Epidermal melanocyte (primary cell): ENCODE measurements around the gene MCHR2.

Experiments used
- DNase-seq: peaks from one replicate; pipeline ENCODE4 v3.0.0; 2011; ENCODE audit warnings: low spot score; ENCODE audit not compliant: insufficient read length

Gene MCHR2

DNA sequence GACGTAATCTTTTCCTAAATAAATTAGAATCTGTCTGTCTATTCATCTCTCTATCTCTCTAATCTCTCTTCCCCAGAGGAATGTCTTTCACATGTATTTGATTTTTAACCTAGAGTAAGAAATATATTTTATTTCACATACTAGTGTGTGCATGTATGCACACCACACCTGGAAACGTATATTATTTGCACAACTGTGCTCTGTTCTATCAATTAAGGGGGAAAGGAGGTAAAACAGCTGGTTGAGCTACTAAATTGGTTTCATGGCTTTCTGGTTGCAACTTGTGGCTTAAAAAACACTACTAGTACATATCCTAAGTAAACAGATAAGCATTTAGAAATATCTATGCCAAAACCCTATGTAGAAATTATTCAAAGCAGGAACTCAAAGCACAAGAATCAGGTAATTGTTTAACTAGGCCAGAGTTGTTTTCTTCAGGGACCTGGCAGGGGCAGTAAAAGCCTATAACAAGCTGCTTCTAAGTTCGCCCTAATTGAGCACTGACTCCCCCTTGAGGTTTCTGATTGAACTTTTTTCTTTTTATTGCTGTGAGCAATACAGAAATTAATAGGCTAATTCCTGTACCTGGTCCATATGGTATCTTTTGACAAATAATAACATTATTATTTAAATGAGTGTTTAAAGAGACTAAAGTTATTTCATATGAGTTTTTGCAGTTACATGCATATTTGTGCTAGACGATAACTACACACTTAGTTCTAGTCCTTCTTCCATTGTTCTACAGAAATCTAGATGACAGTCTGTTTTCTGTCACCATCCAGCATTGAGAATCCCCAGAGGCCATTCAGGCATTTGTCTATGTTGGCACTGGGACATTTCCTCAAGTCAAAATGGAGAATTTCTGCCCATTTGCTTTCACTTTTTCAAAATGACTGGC, 88.6 kb downstream of the MCHR2 start:
- peak; percentile 29 for DNase-seq

DNA sequence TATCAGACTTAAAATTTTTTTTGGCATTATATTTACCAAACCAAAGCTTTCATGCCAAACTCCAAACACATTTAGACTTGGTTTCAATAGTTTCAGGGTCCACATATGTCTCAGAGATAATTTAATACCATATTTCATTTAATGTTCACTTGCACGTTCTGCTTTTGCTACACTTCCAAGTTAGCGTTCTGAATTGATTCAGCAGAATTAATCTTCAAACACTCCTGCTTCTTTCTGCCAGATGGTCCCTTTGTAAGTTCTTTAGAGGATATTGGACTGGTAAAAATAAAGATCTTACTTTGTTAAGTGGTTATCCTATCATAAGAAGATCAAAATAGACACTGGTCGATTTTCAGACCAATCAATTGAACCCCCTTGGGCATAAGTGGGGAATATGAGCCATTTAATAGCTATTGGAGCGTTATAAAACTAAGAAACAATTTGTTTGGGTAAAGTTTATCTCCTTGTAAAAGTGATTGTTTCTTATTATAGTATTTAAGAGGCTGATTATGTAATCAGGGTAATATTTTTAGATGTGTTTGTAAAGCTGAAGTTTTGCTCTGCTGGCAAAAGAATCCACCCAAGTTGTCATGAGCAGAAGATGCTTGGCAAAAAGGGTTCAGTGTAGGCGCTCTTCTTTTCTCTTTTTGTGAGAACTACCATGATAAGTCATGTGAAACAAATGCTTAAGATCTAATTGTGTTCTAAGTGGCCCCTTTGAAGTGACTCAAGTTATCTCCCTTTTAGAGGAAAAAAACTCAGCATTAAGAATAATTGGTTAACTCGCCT, 92.2 kb downstream of the MCHR2 start:
- no peak for DNase-seq

GRCh38 chr6:99894815-99895214, 99.2 kb downstream of the MCHR2 start:
- no peak for DNase-seq

- no peak for DNase-seq
These were observed 107.0 kb downstream of the MCHR2 start for GRCh38 chr6:99887066-99887465.

DNA sequence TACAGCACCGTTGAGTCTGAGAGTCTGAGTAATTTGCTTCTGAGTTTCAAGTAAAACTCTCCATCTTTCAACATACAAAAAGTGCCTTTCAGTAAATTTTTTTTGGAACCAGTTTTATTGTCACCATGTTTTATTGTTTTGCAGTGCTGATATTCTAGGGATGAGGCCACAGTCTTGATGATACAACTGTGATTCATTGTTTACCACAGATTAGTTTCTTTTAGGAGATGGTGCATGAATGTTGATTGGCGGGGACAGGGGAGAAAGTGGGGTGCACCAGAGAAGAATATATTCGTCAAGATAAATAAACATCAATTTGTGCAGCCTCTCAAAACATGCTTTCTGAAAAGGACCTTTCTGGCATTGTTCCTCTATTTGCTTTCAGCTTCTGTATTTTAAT, 109.0 kb downstream of the MCHR2 start:
- no peak for DNase-seq

GRCh38 chr6:99882128-99882702, 111.8 kb downstream of the MCHR2 start:
- DNase-seq, result no peak

DNA sequence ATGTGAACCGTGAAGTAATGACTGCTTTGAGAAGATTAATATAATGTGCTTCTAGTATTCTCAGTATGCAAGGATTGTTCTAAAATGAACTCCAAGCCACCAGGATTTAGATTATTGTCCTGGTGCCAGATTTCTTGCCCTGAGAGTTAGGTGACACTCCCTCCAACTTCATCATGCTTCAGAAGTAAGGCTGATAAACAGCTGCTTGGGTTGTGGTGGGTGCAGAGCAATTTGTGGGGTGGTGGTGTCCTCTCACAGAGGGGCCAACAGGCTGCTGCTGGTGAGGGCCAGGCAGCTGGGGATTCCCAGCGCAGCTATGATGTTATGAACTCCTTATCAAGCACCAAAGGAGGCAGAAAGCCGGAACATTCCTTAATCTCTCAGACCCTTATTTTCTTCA, 114.6 kb downstream of the MCHR2 start:
- DNase-seq, result no peak

GRCh38 chr6:99875068-99875467, 119.0 kb downstream of the MCHR2 start:
- DNase-seq, result no peak

DNA sequence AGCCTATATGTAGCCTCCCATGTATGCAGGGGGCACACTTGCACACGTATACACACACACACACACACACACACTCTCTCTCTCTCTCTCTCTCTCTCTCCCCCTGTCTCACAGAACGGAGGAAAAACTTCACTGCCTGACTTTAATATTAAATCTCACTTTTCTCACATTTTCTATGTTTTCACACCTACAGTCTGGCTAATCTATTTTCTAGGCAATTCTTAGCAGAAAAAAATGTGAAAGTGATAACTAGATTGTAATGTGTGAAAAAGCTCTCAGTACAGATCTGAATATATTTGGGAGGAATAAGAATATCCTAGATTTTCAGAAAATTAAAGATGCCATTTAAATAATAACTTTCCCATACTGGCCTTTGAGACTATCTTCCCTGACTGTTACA, 120.9 kb downstream of the MCHR2 start:
- DNase-seq, result no peak

- no peak for DNase-seq
These were observed 122.4 kb downstream of the MCHR2 start for GRCh38 chr6:99871641-99872040.
